Measurements from ENCODE around the gene DDX25. TPM values are rescaled to one million over a fixed set of nuclear protein-coding genes. Genes with fewer than 3 reads are reported as not detected.

DDX25 gene
- total and polyA plus RNA-seq, 2 of the 13 experiments (the other 11 are each of a cell fraction or from before 2014, with no cell fraction given), result 0.17 to 0.29 TPM

- TF ChIP-seq GLMP (CRISPR knock-in tag; IDR thresholded peaks at IDR 0.05; ENCODE audit: borderline replicate concordance) (no peak), SP2 (CRISPR knock-in tag; IDR thresholded peaks at IDR 0.05) (no peak)
Observed at GRCh38 chr11:125924384-125925007, 20.2 kb downstream of the DDX25 start (continued).

GRCh38 chr11:125925247-125925740 is 21.0 kb downstream of the DDX25 start:
- no peaks in the 10 kb centered on the region for H4K20me1 ChIP-seq (ENCODE audit: insufficient read depth, low read length)
- intact Hi-C loops (cut with micrococcal nuclease; ENCODE audit: unreplicated experiment) (loop anchor here (2.0 kb wide), 1 partner anchor 18 kb away; no protein-coding TSS in a partner anchor), in situ Hi-C loops (cut with HindIII; ENCODE audit: extremely low pct_ligation_motif_present, low pct_unique_long_range_greater_than_20kb) (no loop called here)
- WGBS (ENCODE audit: low lambda C conversion rate), result 2% methylated on average over 6 of the region's 6 CpGs
- ATAC-seq, result peak; percentile 90
- no peaks in the 10 kb centered on the region for H3K36me3 ChIP-seq (replicated peaks in 1 of 2; ENCODE audit: control insufficient read depth in 1 of 2, insufficient read depth in 2 of 2, low read length in 2 of 2)
- no peaks in the 10 kb centered on the region for H3K9me3 ChIP-seq (ENCODE audit: low read length)
- no peak overlapping the region for H2AFZ ChIP-seq (ENCODE audit: low read length)
- H3K9ac ChIP-seq (ENCODE audit: insufficient read depth, low read depth, low read length), result no peak overlapping the region
- no peaks in the 10 kb centered on the region for H3K79me2 ChIP-seq (ENCODE audit: insufficient read depth, low read length)
- H3K4me3 ChIP-seq (replicated peaks in 1 of 3; ENCODE audit: insufficient read depth in 1 of 3, low read depth in 2 of 3, low read length in 3 of 3), result peak overlapping the region; percentile 7 to 36 (median 15); a peak in 3 of 6 replicates
- DNase-seq (ENCODE audit: low spot score), result peak; percentile 79
- peak; percentile 80 for FAIRE-seq
- peak overlapping the region; percentile 45 for H3K27ac ChIP-seq (ENCODE audit: extremely low read length, insufficient read depth, low read length)
- peak overlapping the region; percentile 67 for H3K4me2 ChIP-seq (ENCODE audit: low read depth, low read length)
- ChIA-PET POLR2A (interaction anchor here (0.9 to 1.8 kb wide), 6 partner anchors 38 to 379 kb away, joined by 3 to 8 read pairs (median 4); partner anchors contain the start of genes DCPS and HYLS1), CTCF (ENCODE audit: low intra/inter-chr PET ratio, low total read pairs) (no interaction called here)
- no TSS peak for BruUV-seq (replicated peaks)
- H3K4me1 ChIP-seq (ENCODE audit: insufficient read depth, low read length), result peaks cover 66% of the 10 kb centered on the region
- H3K27me3 ChIP-seq (ENCODE audit: control insufficient read depth in 1 of 2, insufficient read depth in 2 of 2, low read length in 2 of 2), result no peaks in the 10 kb centered on the region
- TF ChIP-seq ZNF546 (CRISPR knock-in tag; conservative IDR thresholded peaks at IDR 0.05), result 0 out of 2 replicates have a peak, but pooled peaks have one; percentile 40
- 0 out of 2 replicates have a peak, but pooled peaks have one; percentile 37 for TF ChIP-seq KMT2A (CRISPR knock-in tag; IDR thresholded peaks at IDR 0.05)
- peak; percentile 58; the same call in 1 of the 2 replicates for TF ChIP-seq DRAP1 (CRISPR knock-in tag; IDR thresholded peaks at IDR 0.05)
- TF ChIP-seq RARA (CRISPR knock-in tag; IDR thresholded peaks at IDR 0.05), result peak; percentile 62
- TF ChIP-seq GFI1 (CRISPR knock-in tag; IDR thresholded peaks at IDR 0.05; ENCODE audit: borderline replicate concordance), result peak; percentile 56; the same call in 1 of the 2 replicates
- TF ChIP-seq KDM2A (CRISPR knock-in tag; IDR thresholded peaks at IDR 0.05; ENCODE audit: borderline replicate concordance, low read depth), result peak; percentile 43; the same call in 1 of the 2 replicates
- no peak for TF ChIP-seq E2F5 (CRISPR knock-in tag; conservative IDR thresholded peaks at IDR 0.05)
- no peak for TF ChIP-seq FOXP1 (IDR thresholded peaks at IDR 0.05)
- peak; percentile 77 for TF ChIP-seq FOXP1 (CRISPR knock-in tag; IDR thresholded peaks at IDR 0.05)
- TF ChIP-seq CCAR2 (optimal IDR thresholded peaks at IDR 0.05; ENCODE audit: low read depth, low read length), result no peak
- no peak for TF ChIP-seq CBX1 (IDR thresholded peaks at IDR 0.05; ENCODE audit: low read depth)
- TF ChIP-seq RXRB (CRISPR knock-in tag; IDR thresholded peaks at IDR 0.05; ENCODE audit: borderline replicate concordance), result peak; percentile 81; the same call in 1 of the 2 replicates
- no peak for TF ChIP-seq ZBTB43 (CRISPR knock-in tag; conservative IDR thresholded peaks at IDR 0.05)
- no peak for TF ChIP-seq CEBPZ (IDR thresholded peaks at IDR 0.05; ENCODE audit: low read length)
